Stimulated activated CD8-positive, alpha-beta memory T cell treated with anti-CD3 and anti-CD28 coated beads, Interleukin-2, amount 100 ng/mL, for 1 hour (primary cell): ENCODE measurements around the gene TNFAIP8L1.

Experiments
- DNase-seq, 2 donors: peaks; one replicate each; pipeline ENCODE4 v3.0.0-alpha.2; 2020; ENCODE audit warnings: low read depth in 2 of 2

Gene TNFAIP8L1

DNA sequence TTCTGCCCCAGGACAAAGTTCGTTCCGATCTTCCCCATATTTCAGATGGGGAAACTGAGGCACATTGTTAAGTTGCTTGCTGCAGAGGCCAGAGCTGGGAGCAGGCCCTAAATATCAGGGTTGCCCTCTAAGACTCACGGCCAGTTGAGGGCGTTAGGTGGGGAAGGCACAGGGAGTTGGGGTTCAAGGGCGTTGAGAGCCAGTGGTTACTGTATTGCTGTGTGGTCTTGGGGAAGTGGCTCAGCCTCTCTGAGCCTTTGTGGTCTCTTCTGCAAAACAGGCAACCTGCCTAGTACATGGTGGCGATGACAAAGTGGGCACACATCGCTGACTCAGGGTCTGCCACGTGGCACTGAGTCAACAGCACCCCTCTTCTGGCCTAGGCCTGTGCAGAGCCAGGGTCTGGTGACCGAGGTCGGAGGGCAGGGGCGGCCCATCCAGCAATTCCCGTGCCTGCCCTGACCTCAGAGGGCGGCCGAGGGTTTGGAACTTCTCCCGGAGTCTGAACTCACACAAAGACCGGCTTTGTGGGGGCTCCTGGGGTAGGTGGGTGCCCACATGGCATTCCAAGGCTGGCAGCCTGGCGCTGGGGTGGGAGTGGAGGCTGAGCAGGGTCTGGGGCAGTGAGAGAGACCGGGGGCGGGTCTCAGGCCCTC lies 10.2 kb downstream of the TNFAIP8L1 start:
- no peak for DNase-seq

GRCh38 chr19:4650159-4650558 lies 10.8 kb downstream of the TNFAIP8L1 start:
- no peak for DNase-seq

- no peak for DNase-seq
These were observed 12.8 kb downstream of the TNFAIP8L1 start for GRCh38 chr19:4652075-4652474.

DNA sequence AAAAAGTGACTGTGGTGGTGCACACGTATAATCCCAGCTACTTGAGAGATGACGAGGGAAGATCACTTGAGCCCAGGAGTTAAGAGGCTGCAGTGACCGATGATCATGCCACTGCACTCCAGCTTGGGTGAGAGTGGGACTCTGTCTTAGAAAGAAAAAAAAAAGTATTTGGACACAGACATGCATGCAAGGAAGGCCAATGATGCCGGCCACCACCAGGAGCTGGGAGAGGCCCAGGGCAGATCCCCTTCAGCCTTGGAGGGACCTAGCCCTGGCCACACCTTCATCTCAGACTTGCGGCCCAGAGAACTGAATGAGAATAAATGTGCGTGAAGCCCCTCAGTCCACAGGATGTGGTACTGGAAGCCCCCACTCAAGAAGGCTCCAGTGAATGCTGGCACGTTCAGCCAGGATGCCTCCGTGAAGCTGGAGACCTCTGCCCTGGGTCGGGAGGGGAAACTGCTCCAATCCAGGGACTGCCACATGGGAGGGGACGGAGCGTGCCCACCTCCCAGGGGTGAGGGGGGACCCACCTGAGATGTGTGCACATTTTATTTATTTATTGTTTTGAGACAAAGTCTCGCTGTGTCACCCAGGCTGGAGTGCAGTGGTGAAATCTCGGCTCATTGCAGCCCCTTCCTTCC lies 14.6 kb downstream of the TNFAIP8L1 start:
- DNase-seq: no peak

- no peak for DNase-seq
These were observed 15.4 kb downstream of the TNFAIP8L1 start for GRCh38 chr19:4654437-4655361.

GRCh38 chr19:4656102-4656501 lies 16.8 kb downstream of the TNFAIP8L1 start:
- no peak for DNase-seq

GRCh38 chr19:4657262-4657661 lies 17.9 kb downstream of the TNFAIP8L1 start:
- no peak for DNase-seq

DNA sequence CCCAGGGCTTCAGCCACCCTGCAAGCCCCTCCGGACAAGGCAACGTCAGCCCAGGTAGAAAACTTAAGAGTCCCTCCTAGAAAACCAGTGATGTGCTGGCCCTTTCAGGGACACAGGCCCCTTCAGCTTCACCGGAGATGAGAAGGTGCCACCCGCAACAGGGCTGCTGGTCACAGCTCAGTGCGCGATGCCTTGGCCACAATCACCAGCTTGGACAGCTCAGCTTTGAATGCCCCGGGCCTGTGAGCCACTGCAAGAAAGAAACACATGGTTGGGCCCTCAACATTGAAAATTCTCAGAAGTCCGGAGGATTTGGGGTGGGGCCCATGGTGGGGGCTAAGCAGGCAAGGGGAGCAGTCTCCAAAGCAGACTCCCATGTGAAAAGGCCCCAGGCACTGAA lies 18.5 kb downstream of the TNFAIP8L1 start:
- no peak for DNase-seq

GRCh38 chr19:4660181-4660791 lies 21.0 kb downstream of the TNFAIP8L1 start:
- no peak for DNase-seq

- DNase-seq: no peak
These were observed 21.7 kb downstream of the TNFAIP8L1 start for GRCh38 chr19:4660993-4661392.

- DNase-seq: no peak
These were observed 22.8 kb downstream of the TNFAIP8L1 start for GRCh38 chr19:4662020-4662695.

DNA sequence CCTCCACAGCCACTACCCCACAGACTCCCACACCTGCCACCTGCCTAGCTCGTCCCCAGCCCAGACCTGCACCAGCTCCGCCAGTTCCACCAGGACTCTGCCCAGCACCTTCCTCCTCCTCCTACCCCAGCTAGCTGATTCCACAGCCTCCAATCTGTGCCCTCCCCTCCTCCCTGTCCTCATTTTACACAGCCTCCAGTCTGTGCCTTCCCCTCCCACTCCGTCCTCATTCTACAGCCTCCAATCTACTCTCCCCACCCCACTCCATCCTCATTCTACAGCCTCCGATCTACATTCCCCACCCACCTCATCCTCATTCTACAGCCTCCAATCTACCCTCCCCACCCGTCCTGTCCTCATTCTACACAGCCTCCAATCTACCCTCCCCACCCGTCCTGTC lies 23.5 kb downstream of the TNFAIP8L1 start:
- no peak for DNase-seq

GRCh38 chr19:4664642-4665041 lies 25.3 kb downstream of the TNFAIP8L1 start:
- no peak for DNase-seq

DNA sequence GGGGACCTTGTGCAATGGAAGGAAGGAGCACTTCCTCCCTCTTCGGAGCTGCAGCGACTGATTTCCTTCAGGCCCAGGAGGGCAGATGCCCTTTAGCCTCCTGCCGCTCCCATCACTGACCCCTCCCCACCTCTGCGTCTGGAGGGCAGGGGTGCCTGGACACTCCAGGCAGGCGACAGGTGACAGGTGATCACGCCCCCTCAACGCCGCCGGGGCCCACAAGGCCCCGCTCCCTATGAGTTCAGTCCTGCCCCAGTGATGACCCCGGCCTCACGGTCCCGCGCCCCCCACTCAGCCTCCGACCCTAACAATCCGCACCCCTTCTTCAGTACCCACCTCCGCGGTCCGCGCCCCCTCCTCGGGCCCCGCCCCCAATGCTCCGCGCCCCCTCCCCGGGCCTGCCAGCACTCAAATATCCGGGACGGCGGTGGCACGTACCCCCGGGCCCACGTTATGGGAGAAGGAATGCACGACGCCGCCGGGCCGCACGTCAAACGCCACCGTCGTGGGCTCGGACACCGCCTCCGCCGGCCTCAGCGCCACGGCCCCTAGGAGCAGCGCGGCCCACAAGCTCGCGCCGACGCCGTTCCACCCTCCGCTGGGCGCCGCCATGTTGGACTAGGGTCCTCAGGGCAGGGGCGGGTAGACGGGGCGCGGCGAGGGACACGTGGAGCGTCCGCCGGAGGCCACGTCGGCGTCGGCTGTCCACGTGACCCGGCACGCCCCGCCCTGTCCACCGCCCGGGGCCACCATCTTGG lies 30.6 kb downstream of the TNFAIP8L1 start, which contains the start of gene MYDGF:
TSS of gene MYDGF (minus strand) at position 620 of the 758 bp plus-strand sequence. CDS start at position 612, 8 bp downstream.
- peak; percentile 83 to 89 for DNase-seq

DNA sequence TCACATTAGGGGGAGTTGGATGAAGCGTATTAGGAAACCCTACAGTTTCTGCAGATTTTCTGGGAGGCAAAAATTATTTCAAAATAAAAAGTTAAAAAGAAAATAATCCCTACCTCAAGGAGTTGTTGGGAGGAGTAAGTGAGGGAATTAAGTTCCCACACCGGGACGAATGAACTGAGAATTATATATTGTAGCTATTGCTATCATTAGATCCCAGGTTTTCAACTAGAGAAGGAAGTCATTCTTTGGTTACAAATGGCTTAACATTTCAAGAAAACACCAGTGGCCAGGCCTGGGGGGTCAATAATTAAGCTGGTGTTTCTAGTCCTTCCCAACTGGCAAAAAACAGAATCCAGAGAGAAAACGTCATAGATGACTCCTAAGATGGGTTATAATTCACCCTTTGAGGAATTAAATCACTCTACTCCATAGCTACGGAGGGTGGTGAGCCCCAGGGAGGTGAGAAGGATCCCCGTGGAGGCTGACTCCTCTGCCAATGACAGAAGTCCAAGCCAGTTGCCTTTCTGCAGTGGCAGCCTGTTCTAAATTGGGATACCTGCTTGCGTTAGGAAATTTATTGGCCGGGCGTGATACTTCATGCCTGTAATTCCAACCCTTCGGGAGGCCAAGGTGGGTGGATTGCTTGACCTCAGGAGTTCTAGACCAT lies 32.0 kb downstream of the TNFAIP8L1 start:
- DNase-seq: no peak

GRCh38 chr19:4673216-4673615 lies 33.9 kb downstream of the TNFAIP8L1 start:
- DNase-seq: no peak

DNA sequence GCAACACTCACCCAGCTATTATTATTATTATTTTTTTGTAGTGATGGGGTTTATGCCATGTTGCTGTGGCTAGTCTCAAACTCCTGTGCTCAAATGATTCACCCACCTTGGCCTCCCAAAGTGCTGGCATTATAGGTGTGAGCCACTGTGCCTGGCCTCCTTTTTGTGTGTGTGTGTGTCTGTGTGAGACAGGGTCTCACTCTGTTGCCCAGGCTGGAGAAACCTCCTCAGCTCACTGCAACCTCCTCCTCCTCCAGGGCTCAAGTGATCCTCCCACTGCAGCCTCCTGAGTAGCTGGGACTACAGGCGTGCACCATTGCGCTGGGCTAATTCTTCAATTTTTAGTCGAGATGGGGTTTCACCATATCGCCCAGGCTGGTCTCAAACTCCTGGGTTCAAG lies 34.4 kb downstream of the TNFAIP8L1 start:
- no peak for DNase-seq

GRCh38 chr19:4675346-4675745 lies 36.0 kb downstream of the TNFAIP8L1 start:
- DNase-seq: no peak

DNA sequence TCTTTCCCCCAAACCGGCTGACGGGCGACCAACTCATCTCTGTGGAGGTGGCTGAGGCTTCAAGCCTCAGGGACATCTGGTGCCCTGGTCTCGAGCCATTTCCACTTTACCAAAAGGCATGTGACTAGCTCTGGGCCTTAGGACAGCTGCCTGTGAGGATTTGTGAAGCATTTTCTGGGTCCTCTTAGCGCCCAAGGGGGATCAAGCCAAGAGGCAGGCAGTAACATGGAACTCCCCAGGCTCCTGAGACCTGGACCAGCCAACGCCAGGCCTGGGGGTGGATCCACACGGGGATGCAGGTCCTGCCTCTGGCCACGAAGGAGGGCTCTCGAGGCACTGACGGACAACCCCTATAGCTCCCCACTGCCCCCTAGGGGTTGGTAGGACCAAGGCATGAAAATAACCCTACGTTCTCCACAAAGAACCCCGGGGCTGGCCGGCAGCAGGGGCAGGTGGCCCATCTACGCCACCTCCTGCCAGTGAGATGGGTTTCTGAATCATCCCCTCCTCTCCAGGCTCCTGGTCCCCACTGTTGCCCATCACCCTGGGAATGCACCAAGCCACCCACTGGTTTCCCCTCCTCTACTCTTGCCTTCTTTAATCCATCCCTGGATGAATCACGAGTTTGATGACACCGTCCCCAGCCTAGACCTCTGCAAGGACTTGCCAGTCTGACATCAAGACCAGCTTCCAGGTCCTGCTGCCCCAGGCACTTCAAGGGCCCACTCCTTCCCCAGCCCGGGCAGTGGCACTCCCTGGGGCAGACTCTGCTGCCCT lies 37.8 kb downstream of the TNFAIP8L1 start:
- DNase-seq: no peak
